Hematopoietic multipotent progenitor cell treated with erythropoietin and hydrocortisone succinate and interleukin-3 and kit ligand, for 17 days (in vitro differentiated cells): ENCODE data around the gene ITPR1.

ENCODE experiments used
- DNase-seq: peaks from one replicate; pipeline ENCODE4 v3.0.0-alpha.2; 2015; ENCODE audit warnings: low spot score

The ITPR1 gene

DNA sequence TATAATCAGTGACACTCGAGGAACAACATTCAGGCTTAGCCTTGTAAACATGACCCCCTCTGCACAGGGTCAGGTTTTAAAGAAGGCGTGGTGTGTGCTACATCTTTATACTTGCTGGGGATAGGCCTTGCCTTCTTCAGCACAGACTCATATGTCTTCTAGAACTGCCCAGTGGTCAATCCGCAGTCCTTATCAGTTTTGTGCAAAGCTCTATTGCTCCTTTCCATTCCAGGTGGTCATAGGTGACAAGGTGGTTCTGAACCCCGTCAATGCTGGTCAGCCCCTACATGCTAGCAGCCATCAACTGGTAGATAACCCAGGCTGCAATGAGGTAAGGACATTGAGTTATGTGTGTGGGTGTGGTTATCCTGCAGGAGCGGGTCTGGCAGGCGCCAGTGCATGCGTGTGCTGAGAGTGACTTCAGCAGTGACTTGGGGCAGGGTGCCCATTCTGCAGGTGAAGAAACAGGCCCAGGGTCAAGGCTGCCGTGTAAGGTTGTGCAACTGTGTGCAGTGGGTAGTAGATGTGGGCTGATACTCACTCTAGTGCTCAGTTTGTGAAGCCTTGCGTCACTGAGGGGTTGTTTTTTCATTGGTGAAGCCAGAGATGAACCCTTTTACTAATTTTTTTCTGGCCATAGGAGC lies 150.9 kb downstream of the ITPR1 start:
- no peak for DNase-seq

DNA sequence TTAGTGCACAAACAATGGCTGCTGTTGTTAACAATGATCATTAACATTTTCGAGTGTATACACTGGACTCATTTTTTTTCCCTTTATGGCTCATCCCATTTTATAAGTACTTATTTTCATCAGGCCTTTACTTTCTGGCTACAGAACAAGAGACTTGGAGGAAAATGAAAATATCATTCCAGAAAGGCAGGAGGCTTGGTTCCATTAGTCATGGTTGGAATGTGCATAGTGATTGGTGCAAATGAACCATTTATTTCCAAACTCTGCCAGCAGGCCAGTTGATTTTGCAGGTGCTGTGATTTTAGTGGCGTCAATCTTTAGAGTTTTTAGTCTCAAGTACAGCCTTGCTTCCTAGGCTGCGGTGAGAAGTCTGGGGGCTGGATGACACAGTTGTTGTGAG lies 151.8 kb downstream of the ITPR1 start:
- no peak for DNase-seq

DNA sequence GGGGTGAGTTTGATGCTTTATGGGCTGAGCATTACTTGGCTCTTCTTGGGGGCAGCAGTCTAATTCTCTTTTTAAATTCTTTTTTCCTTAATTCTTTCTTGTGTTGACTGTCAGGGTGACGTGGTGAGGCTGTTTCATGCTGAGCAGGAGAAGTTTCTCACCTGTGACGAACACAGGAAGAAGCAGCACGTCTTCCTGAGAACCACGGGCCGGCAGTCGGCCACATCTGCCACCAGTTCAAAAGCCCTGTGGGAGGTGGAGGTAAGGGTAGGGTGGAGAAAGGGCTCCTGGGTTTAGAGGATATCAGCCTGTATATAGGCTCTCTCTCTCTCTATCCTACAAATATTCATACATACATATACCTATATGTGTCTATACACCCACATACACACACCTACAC lies 152.3 kb downstream of the ITPR1 start:
- DNase-seq: no peak

DNA sequence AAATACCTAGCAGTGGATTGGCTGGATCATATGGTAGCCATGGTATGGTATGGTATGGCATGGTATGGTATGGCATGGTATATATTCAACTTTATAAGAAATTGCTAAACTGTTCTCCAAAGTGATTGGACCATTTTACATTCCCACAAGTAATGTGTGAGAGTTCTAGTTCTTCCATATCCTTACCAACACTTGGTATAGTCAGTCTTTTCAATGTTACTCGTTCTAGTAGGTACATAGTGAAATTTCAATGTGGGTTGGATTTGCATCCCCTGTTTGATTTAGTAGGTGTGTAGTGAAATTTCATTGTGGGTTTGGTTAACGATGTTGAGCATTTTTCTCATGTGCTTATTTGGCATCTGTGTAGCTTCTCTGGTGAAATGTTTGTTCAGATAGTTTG lies 154.3 kb downstream of the ITPR1 start:
- DNase-seq: no peak

DNA sequence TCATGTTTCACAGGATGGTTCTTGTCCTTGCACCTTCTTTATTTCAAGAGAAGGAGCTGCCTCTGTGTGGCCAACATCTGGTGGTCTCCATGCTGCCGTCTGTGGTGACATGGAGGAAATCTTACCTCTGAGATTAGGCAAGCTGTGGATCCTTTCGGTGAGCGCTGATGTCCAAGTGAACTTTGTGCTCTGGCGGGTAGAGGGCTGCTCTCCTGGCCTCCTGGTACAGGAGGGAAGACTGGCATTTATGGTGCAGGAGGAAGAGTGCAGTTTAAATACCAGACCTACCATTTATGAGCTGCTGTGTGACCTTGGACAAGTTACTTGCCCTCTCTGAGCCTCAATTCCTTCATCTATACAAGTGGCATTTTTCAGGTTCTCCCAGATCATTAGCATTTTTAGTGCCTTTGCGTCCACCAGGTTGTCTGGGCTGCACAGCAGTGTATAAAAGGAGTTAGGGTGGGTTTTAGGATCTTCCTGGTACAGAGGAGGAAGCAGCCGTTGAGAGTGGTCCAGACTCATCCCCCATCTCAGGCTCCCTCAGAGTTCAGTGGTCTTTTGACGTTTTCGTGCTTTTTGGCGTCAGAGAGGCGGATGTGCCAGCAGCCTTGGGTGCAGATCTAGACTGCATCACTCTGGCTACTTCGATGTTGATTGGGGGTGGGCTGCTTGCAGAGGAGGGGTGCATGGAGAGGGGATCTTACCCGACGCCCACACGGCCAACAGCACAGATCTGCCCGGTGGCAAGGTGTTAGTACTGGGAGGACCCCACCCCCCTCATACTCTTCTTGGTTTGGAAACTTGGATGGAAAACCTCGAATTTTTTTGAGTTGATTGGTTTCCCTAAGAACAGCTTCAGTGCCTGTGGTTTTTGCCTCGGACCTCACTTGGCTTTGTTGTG lies 162.2 kb downstream of the ITPR1 start:
- DNase-seq: no peak

DNA sequence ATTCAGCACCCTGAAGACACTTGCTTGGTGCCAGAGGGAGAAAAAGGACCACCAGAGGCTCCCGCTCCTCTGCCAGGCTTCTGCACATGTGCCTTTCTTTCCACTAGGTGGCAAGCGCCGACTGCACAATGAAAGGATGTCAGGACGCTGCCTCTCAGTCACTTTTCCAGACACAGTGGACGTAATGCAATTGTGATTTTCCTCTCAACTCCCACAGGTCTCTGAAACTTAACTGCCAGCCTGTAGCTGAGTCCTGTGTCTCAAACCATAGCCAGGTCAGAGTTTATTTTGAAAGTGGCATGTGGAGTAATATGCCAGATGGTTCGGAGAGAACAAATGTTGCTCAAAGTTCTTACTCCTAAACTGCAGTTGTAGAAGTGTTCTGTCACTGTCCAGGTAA lies 162.9 kb downstream of the ITPR1 start:
- DNase-seq: no peak

DNA sequence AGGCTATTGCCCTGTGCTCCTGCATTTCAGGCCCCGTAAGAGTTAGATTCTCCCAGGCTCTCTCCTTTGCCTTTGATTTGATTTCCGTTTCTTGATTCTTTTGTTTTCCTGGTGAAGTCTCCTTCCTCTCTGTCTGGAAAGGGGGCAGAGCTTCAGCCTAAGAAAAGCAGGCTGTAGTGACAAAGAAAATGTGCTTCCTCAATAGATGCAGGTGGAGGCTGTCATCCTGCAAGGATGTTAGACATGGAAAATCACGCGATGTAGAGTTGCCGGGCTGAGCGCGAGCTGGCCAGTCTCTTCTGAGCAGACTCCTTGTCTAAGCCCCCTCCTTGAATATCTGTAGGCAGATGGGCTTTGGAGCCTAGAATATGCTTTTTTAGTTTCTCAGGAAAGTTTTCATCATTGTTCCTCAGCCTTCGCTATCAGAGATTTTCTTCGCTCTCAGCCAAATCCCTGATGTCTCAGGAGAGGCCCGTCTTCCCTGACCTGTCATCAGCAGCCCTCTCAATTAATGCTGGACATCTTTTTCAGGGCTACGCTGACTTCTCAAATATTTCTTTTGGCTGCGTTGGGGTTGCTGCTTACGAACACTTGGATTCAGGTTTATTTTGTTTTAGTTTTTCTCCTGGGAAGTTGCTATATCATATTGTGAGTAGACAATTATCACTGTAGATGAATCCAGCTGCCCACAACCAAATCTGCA lies 163.6 kb downstream of the ITPR1 start:
- DNase-seq: no peak

DNA sequence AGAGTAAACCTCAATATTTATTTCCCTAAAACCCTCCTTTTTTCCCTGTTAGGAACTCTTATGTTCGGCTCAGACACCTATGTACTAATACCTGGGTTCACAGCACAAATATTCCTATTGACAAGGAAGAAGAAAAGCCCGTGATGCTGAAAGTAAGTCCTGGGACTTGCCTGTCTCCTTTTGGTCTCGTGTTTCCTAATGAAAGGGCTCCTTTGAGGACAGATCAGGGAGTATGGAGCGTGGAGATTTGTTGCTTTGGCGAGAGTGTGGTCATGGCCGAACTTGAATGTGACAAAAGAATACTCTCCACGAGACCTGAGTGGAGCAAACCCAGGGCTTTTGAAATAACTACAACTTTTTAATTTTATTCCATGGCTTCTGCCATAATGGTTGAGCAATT lies 167.8 kb downstream of the ITPR1 start:
- DNase-seq: no peak

DNA sequence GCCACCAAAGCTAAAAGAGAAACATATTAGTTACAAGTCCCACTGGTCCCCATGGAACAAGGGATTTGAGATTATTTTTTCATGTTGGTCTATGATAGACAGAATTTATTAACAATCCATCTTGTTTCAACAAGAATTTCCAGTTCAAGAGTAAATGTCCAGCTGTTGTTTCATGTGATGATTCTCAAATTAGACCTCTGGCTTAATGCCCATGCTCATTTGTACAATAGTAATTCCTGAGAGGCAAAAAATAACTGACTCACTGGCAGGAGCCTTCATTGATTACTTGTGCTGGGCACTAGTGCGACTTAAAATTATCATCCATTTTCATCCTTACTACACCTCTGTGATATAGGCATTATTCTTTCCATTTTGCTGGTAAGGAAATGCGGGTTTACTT lies 171.3 kb downstream of the ITPR1 start:
- no peak for DNase-seq

DNA sequence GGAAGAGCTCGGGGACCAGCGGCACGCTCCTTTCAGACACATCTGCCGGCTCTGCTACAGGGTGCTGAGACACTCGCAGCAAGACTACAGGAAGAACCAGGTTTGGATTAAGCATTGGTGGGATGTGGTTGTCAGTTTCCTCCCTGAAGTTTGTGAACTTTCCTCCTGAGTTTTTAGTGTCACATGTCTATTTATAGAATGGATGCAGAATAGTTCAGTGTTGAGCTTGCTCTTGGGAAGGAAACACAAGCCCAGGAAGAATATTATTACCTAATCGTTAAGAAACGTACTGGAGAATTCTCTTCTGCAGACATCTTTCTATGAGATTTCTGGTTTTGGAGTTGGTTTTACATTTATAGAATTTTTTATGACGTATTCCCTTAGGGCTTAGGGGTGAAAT lies 172.0 kb downstream of the ITPR1 start:
- no peak for DNase-seq

DNA sequence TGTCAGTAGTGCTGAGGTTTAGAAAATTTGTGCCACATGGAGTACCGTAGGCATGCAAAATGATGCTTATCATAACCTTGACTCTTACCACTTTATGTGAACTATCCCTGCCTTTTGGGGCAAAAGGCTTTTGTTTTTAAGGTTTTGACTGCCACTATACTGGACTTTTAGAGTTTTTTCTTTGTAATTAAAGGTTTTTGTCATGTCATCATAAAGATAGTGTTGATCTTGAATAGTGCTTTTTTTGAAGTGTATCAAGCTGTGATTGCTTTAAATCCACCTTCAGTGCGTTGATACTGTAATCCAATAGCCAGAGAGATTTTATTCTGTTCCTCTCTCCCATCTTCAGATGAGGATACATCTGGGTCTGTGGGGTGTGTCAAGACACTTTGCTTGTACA lies 172.9 kb downstream of the ITPR1 start:
- DNase-seq: no peak

DNA sequence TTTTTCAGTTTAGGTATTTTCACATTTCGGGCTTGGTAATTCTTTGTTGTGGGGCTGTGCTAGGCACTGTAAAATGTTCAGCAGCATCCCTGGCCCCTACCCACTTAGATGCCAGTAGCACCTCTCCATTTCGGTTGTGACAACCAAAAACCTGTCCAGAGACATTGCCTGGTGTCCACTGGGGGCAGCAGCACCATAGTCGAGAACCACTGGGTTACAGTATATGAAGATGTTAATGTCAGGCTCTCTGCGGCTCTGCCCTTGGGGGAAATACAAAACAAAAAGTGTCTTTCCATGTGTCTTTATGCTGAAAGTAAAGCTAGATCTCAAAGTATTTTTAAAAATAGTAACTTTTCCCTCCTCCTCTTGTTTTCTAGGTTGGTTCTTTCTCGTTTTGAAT lies 177.2 kb downstream of the ITPR1 start:
- no peak for DNase-seq

DNA sequence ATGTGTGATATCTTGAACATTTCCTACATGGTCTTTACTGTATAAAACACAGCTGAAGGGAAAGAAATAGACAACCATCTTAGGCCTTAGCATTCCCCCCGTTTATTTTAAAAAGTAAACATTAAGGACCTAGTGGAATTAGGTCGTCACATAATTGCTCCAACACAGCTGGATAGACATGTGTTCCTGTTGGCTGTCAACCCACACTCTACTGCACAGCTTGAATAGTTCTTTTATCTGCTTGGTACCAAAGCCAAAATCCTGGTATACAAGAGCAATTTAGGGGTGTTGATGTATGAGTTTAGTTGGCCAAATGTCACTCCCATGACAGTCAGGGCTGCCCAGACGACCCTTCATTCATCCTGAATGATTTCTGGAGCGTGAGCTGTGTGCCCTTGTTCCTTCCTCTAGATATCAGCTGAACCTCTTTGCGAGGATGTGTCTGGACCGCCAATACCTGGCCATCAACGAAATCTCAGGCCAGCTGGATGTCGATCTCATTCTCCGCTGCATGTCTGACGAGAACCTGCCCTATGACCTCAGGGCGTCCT lies 179.7 kb downstream of the ITPR1 start:
- no peak for DNase-seq

DNA sequence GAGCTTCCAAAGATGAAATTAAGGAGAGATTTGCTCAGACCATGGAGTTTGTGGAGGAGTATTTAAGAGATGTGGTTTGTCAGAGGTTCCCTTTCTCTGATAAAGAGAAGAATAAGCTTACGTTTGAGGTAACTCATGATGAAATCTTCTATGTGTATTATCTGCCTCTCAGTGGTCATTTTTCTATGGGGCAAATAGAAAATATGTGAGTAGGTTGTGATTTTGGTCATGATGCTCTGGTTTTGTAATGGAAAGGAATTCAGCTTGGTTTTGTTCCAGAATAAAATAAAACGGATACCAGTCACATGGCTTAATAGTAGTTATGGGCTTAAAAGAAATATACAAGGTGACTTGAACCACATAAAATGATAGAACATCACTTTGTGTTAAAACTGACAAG lies 181.1 kb downstream of the ITPR1 start:
- DNase-seq: no peak

DNA sequence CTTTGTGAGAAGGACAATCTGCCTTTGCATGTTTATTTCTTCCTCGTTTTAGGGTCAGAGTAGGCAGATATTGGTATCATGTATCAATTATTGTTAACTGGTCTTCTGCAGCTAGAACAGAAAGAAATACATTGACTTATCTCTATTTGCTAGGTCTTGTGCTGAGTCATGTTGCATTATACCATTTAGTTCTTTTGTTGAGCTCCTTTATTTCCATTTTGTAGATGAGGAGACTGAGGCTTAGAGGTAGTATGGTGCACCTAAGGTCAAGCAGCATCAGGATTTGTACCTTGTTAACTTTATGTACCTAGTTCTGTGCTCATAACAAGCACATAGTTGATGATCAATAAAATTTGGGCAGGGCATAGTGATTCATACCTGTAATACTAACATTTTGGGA lies 182.6 kb downstream of the ITPR1 start:
- DNase-seq: no peak

DNA sequence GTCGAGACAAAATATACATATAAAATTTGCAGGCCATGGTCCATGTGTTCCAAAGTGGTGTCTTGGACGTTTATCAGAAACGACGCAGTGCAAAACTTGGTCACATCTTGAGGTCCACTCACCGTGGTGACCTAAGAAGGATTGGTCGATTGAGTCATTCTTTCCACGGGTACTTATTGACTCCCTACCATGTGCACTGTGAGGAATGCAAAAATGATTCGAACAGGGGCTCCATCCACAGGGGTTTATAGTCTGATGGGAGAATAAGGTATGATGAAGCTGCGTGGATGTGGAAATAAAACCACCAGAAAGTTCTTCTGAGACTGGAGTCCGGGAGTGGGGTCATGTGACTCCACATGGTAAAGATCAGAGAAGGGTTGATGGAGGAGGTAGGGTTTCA lies 185.2 kb downstream of the ITPR1 start:
- no peak for DNase-seq

DNA sequence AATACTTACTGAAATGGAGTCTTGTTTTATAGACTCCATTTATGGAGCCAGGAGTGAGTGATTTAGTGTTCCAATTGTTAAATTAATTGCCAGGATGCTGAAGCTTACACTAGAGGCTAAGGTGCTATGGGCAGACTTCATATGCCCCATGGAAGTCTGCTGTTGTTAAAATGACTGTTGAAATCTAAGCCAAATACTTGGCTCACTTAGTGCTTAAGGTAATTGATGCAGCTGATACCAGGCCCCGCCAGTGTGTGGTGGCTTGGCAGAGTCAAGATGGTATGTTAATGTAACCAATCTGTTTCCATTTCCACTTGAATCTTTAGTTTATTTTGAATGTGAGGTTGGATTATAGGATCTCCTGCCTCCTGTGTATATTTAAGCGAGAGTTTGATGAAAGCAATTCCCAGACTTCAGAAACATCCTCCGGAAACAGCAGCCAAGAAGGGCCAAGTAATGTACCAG lies 187.1 kb downstream of the ITPR1 start:
- no peak for DNase-seq

DNA sequence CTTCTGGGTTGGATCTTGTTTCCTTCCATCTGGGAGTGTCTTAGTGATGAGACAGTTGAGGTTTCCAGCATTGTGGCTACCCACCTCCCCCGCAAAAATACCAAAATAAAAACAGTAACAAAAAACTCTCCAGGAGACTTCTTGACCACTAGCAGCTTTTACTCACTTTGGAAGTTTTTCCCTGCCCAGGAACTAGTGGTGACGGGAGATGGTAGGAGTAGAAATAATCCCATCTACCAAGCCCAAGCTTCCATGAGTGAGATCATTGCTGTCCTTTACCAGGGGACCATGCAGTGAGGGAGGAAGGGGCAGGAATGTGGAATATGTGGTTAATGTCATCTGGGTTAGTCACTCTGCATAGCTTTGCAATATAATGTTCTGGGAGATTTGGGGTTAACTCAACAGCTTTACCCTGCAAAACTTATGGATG lies 187.7 kb downstream of the ITPR1 start:
- no peak for DNase-seq

DNA sequence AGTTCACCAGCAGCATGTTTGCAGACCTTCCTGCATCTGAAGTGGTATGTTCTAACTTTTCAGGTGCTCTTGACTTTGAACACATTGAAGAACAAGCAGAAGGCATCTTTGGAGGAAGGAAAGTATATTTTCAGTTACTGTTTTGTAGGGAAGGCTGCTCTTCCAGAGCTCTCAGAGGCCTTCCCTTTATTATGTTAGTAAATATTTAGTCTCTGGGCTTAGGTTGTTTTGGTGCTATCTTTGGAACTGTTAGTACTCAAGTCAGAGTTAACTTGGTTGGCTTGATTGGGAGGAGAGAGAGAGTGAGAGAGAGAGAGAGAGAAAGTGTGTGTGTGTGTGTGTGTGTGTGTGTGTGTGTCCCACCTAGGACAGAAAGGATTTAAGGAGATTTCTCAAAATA lies 188.2 kb downstream of the ITPR1 start:
- DNase-seq: no peak

DNA sequence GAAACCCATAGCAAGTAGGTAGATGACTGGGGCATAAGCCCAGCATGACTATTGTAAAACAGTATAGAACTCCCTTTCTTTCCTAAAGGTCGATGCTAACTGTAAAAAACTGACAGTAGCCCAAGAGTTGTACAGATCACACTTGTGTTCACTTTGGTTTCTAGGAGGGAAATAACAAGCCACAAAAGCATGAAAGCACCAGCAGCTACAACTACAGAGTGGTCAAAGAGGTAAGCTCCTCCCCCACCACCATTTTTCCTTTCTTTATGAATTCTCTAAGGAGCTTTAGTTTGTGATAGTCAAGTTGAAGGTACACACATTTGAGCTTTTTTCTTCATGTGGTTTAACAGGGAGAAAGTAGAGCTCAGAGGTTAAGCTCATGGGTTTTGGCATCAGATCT lies 191.0 kb downstream of the ITPR1 start:
- no peak for DNase-seq

DNA sequence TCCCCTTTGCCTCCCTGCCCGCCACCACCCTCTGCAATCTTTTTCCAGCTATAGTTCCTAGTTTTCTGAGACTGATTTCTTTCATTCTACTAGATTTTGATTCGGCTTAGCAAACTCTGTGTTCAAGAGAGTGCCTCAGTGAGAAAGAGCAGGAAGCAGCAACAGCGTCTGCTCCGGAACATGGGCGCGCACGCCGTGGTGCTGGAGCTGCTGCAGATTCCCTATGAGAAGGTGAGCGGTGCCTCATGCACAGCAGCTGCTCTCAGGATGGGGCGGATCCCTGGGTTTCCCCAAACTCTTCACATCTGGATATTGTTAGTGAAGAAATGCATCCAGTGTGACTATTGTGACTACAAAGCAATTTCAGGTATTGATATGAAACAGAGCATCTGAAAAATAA lies 191.8 kb downstream of the ITPR1 start:
- no peak for DNase-seq

DNA sequence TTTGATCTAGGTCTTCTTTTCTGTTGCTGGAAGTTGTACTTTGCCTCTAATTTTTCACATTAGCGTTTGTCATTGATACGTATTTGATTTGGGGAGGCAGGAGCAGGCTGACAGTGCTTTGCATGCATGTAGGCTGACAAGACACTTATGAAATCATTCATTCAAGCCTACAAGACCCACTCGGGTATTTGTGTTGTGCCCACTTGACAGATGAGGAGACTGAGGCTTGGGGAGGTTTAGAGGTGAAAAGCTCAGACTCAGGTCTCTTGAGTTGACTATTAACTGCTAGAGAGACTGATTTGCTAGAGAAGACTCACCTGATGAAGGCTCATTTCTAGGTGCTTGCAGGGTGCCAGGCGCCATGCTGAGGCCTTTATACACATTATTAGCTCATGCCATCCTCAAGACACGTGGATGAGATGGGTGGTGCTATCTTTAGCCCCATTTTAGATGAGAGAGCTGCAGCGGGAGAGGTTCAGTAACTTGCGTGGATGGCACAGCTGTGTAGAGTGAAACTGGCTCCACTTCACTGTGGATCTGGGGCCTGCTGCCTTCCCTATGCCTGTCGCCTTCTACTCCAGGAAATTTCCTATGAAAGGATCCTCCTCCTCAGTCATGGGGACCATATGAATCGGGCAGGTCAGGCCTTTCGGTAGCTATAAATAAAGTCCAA lies 192.7 kb downstream of the ITPR1 start:
- DNase-seq: no peak
